ENCODE data around the gene SUCLG2.

SUCLG2 gene

DNA sequence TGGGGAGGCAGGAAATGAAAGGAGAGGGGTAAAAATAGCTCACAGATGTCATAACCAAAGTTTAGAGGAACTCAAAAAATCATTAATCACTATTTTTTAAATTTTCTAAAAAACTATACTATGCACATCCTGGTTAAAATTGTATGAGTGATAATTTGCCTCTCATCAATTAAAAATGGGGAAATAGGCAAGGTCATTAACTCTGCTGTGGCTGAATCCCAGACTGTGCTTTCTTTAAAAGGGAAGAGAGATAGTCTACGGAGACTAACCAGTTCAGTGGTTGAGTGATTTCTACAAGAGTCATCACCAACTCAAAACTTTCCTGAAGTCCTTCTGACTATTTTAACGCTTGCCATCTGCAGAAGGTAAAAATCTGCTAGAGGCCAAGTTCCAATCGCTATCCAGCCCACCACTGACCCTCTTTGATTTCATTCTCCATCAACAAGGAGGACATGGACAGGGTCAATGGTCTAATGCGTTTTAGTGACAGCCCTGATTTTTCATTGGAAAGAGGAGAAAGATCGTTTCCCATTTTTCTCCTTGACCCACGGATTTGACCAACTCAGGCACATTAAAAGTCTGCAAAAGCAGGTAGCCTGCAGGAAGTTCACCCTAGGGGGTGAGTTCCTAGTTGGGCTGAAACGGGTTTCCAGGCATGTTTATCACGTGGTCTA is 850 bp downstream of the SUCLG2 start:
- H3K4me1 ChIP-seq (ENCODE audit: control insufficient read depth, insufficient read depth, low read length, poor library complexity, severe bottlenecking), result peaks cover 21% of the 10 kb centered on the region
- no peak for DNase-seq

DNA sequence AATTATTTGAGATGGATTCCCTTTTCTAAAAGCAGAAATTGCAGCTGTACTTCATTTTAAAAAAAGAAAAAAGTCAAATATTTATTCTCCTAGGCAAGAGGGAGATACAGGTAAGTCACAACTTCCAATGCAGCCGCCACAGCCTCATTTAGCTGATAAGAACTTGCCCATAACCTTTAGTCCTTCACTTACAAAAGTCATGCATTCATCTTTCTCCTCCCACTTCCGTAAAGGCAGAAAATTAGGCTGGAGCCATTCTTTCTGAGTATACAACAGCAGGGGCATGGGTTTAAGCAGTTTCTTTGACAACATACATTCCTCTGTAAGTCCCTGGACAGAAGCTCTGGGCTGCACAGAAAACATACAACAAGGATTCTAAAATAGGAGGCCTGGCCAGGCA is 4.3 kb downstream of the SUCLG2 start:
- no peaks in the 10 kb centered on the region for H3K27me3 ChIP-seq (replicated peaks; ENCODE audit: control insufficient read depth, insufficient read depth, low read length, poor library complexity, severe bottlenecking)
- H3K36me3 ChIP-seq (ENCODE audit: control insufficient read depth, insufficient read depth, low read length), result no peaks in the 10 kb centered on the region
- no peak overlapping the region for H3K27ac ChIP-seq (ENCODE audit: insufficient read depth, low read length, poor library complexity, severe bottlenecking)
- H3K4me3 ChIP-seq (ENCODE audit: insufficient read depth, low read depth, low read length, poor library complexity, severe bottlenecking), result no peak overlapping the region
- H3K4me1 ChIP-seq (ENCODE audit: control insufficient read depth, insufficient read depth, low read length, poor library complexity, severe bottlenecking), result peaks cover 13% of the 10 kb centered on the region
- no peaks in the 10 kb centered on the region for H3K9me3 ChIP-seq (ENCODE audit: control insufficient read depth, low read length)
- no peak for DNase-seq

More for the DNA sequence above, 850 bp downstream of the SUCLG2 start:
- H3K27ac ChIP-seq (ENCODE audit: insufficient read depth, low read length, poor library complexity, severe bottlenecking), result peak overlapping the region; percentile 77
- no peaks in the 10 kb centered on the region for H3K27me3 ChIP-seq (replicated peaks; ENCODE audit: control insufficient read depth, insufficient read depth, low read length, poor library complexity, severe bottlenecking)
- no peaks in the 10 kb centered on the region for H3K36me3 ChIP-seq (ENCODE audit: control insufficient read depth, insufficient read depth, low read length)
- H3K4me3 ChIP-seq (ENCODE audit: insufficient read depth, low read depth, low read length, poor library complexity, severe bottlenecking), result peak overlapping the region; percentile 83
- H3K9me3 ChIP-seq (ENCODE audit: control insufficient read depth, low read length), result no peaks in the 10 kb centered on the region

DNA sequence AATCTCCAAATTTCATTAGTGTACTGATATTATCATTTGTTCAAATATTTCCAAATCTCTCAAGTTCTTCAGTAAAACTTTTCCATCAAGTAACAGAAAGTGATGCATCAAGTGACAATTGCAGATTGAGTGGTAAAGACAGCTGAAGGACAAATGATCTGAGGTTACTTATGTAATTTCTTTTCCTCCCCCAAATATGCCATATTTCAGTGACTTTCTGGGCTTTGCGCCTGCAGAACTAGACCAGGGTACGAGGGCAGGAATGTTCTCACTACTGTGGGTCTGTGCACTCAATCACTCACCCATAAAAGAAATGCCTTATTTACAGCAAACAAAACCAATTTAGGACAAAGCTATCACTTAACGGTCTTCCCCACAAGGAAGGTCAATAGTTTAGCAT is 4.7 kb downstream of the SUCLG2 start:
- H3K36me3 ChIP-seq (ENCODE audit: control insufficient read depth, insufficient read depth, low read length), result no peaks in the 10 kb centered on the region
- no peak overlapping the region for H3K4me3 ChIP-seq (ENCODE audit: insufficient read depth, low read depth, low read length, poor library complexity, severe bottlenecking)
- no peak overlapping the region for H3K27ac ChIP-seq (ENCODE audit: insufficient read depth, low read length, poor library complexity, severe bottlenecking)
- H3K4me1 ChIP-seq (ENCODE audit: control insufficient read depth, insufficient read depth, low read length, poor library complexity, severe bottlenecking), result peaks cover 9% of the 10 kb centered on the region
- no peaks in the 10 kb centered on the region for H3K27me3 ChIP-seq (replicated peaks; ENCODE audit: control insufficient read depth, insufficient read depth, low read length, poor library complexity, severe bottlenecking)
- no peak for DNase-seq
- no peaks in the 10 kb centered on the region for H3K9me3 ChIP-seq (ENCODE audit: control insufficient read depth, low read length)

DNA sequence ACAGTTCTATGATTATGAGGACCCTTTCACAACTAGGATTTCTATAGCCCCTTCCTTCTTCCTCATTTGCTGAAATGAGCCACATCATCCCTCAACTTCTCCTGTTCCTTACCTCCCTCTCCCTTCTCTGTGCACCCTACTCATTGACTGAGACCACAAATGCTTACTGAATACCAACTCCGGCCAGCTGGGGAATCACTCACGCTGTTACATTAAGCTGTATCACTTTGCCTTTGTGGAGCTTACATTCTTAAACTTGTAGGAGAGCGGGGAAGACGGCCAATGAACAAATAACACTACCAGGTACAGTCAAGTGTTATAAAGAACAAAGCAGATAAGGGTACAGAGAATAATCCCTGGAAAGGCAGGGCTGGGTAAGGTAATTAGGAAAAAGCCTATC is 5.7 kb downstream of the SUCLG2 start:
- Histone ChIP-seq H3K4me3 (ENCODE audit: insufficient read depth, low read depth, low read length, poor library complexity, severe bottlenecking) (no peak overlapping the region), H3K36me3 (ENCODE audit: control insufficient read depth, insufficient read depth, low read length) (no peaks in the 10 kb centered on the region), H3K9me3 (ENCODE audit: control insufficient read depth, low read length) (no peaks in the 10 kb centered on the region), H3K27ac (ENCODE audit: insufficient read depth, low read length, poor library complexity, severe bottlenecking) (no peak overlapping the region), H3K4me1 (ENCODE audit: control insufficient read depth, insufficient read depth, low read length, poor library complexity, severe bottlenecking) (peaks cover 7% of the 10 kb centered on the region), H3K27me3 (replicated peaks; ENCODE audit: control insufficient read depth, insufficient read depth, low read length, poor library complexity, severe bottlenecking) (no peaks in the 10 kb centered on the region)
- DNase-seq, result no peak

DNA sequence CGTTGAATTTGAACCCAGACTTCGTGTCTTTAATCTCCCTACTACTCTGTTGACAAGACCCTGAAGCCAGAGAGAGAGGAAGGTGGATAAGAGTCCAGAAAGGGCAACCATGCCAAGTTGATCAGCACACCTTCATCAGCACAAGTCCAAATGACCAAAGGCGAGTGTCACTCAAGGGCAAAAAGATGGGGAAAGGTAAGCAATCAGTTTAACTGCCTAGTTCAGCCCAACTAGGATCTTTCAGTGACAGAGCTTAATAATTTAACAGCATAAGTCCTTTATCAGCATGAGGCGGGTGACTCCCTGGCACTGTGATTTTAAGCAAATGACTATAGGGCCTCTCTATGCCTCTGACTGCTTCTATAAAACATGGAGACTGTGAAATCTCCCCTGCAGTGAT is 6.2 kb downstream of the SUCLG2 start:
- no peak overlapping the region for H3K27ac ChIP-seq (ENCODE audit: insufficient read depth, low read length, poor library complexity, severe bottlenecking)
- no peaks in the 10 kb centered on the region for H3K27me3 ChIP-seq (replicated peaks; ENCODE audit: control insufficient read depth, insufficient read depth, low read length, poor library complexity, severe bottlenecking)
- no peak for DNase-seq
- no peaks in the 10 kb centered on the region for H3K9me3 ChIP-seq (ENCODE audit: control insufficient read depth, low read length)
- H3K4me3 ChIP-seq (ENCODE audit: insufficient read depth, low read depth, low read length, poor library complexity, severe bottlenecking), result no peak overlapping the region
- no peaks in the 10 kb centered on the region for H3K36me3 ChIP-seq (ENCODE audit: control insufficient read depth, insufficient read depth, low read length)
- peaks cover 3% of the 10 kb centered on the region for H3K4me1 ChIP-seq (ENCODE audit: control insufficient read depth, insufficient read depth, low read length, poor library complexity, severe bottlenecking)

DNA sequence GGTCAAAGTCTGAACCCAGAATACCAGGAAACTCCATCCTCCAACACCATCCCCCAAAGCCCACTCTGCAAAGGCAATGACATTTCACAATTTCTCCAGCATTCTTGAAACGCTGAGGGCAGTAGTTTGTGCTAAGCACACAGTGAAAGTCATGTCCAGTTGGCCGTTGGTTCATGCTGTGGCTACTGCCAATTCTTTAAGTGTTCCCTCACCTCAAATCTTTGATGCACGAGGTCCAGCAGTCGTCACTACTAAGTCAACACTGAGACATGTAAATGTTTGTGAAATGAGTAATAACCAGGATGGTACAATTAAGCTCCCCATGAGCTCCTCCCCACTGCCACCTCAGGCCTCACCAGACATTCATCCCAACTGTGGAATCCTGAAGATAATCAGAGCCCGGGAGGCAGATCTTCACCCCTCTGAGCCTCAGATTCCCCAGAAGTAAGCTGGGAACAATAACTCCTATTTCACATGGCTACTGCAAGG is 7.0 kb downstream of the SUCLG2 start:
- H3K27ac ChIP-seq (ENCODE audit: insufficient read depth, low read length, poor library complexity, severe bottlenecking), result no peak overlapping the region
- DNase-seq, result no peak
- H3K4me1 ChIP-seq (ENCODE audit: control insufficient read depth, insufficient read depth, low read length, poor library complexity, severe bottlenecking), result no peaks in the 10 kb centered on the region

DNA sequence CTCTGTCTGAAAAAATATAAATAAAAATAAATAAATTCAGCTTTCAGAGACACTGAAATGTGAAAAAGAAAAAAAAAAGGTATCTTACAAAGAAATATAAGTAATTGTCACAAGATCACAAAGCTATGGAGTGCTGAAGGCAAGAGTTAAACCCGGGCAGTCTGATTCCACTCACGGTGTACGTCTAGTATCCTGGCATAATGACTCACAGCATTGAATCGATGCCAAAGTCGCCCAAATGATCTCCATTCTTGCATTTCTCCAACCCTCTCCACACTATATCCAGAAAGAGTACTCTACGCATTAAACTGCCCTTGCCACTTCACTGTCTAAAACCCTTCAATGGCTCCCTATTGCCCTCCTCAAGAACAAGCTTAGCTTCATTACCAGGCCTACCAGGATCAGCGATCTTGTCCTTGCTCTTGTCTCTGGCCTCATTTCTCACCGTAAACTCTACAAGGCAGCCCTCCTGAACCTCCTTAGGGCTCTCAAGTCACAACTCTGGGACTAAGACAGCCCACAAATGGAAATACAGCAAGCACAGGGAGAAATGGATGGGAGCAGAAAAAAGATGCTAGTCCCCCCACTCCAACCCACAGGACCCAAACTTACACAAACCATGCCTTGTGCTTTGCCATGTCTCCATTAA is 7.7 kb downstream of the SUCLG2 start:
- Histone ChIP-seq H3K36me3 (ENCODE audit: control insufficient read depth, insufficient read depth, low read length) (no peaks in the 10 kb centered on the region), H3K4me1 (ENCODE audit: control insufficient read depth, insufficient read depth, low read length, poor library complexity, severe bottlenecking) (no peaks in the 10 kb centered on the region), H3K4me3 (ENCODE audit: insufficient read depth, low read depth, low read length, poor library complexity, severe bottlenecking) (no peak overlapping the region), H3K27ac (ENCODE audit: insufficient read depth, low read length, poor library complexity, severe bottlenecking) (no peak overlapping the region), H3K9me3 (ENCODE audit: control insufficient read depth, low read length) (no peaks in the 10 kb centered on the region), H3K27me3 (replicated peaks; ENCODE audit: control insufficient read depth, insufficient read depth, low read length, poor library complexity, severe bottlenecking) (no peaks in the 10 kb centered on the region)
- DNase-seq, result no peak

More for the DNA sequence above, 7.0 kb downstream of the SUCLG2 start:
- H3K4me3 ChIP-seq (ENCODE audit: insufficient read depth, low read depth, low read length, poor library complexity, severe bottlenecking), result no peak overlapping the region
- no peaks in the 10 kb centered on the region for H3K36me3 ChIP-seq (ENCODE audit: control insufficient read depth, insufficient read depth, low read length)
- H3K9me3 ChIP-seq (ENCODE audit: control insufficient read depth, low read length), result no peaks in the 10 kb centered on the region
- no peaks in the 10 kb centered on the region for H3K27me3 ChIP-seq (replicated peaks; ENCODE audit: control insufficient read depth, insufficient read depth, low read length, poor library complexity, severe bottlenecking)

DNA sequence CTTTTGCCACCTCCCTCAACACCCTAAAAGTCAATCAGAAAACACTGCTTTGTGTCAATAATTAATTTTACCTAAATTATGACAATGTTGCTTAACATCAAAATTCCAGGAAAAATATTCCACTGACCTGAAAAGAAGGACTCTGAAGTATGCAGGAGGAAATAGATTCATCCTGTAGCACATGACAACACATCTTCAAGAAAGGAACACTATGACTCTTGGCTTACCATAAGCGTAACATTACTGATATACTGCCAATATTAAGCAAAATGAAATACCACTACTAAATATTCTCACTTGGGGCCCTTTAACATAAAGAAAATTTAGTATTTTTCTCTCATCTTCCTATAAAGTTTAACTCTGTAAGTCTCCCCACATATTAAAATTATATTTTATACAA is 9.6 kb downstream of the SUCLG2 start:
- no peak for DNase-seq
- Histone ChIP-seq H3K27me3 (replicated peaks; ENCODE audit: control insufficient read depth, insufficient read depth, low read length, poor library complexity, severe bottlenecking) (no peaks in the 10 kb centered on the region), H3K4me3 (ENCODE audit: insufficient read depth, low read depth, low read length, poor library complexity, severe bottlenecking) (no peak overlapping the region), H3K36me3 (ENCODE audit: control insufficient read depth, insufficient read depth, low read length) (no peaks in the 10 kb centered on the region), H3K27ac (ENCODE audit: insufficient read depth, low read length, poor library complexity, severe bottlenecking) (no peak overlapping the region), H3K9me3 (ENCODE audit: control insufficient read depth, low read length) (no peaks in the 10 kb centered on the region), H3K4me1 (ENCODE audit: control insufficient read depth, insufficient read depth, low read length, poor library complexity, severe bottlenecking) (no peaks in the 10 kb centered on the region)

DNA sequence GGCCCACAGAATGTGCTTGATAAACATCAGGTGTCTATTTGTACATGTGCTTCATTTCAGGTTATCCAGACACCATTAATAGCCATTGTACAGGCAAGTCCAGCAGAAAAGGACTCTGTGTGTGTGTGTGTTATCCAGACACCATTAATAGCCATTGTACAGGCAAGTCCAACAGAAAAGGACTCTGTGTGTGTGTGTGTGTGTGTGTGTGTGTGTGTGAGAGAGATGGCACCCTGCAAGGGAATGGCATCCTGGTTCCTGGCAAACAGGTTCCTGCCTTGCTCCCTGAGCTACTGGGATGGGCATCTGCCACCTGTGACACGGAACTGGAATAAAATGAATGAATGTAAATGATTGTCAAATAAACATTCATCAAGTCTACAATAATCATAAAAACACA is 11.7 kb downstream of the SUCLG2 start:
- no peak for DNase-seq
- no peaks in the 10 kb centered on the region for H3K36me3 ChIP-seq (ENCODE audit: control insufficient read depth, insufficient read depth, low read length)

DNA sequence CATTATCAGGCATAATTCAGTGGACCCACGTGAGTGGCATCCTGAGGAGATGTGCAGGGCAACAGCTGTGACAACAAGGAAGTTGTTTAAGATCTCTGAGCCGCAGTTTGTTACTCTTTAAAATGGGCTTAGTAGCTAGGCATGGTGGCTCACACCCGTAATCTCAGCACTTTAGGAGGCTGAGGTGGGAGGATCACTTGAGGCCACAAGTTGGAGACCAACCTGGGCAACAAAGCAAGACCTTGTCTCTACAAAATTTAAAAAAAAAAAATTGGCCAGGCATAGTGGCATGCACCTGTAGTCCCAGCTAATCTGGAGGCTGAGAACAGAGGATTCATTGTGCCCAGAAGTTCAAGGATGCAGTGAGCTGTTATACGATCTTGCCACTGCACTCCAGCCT is 12.2 kb downstream of the SUCLG2 start:
- H3K4me3 ChIP-seq (ENCODE audit: insufficient read depth, low read depth, low read length, poor library complexity, severe bottlenecking), result no peak overlapping the region
- H3K27ac ChIP-seq (ENCODE audit: insufficient read depth, low read length, poor library complexity, severe bottlenecking), result no peak overlapping the region
- no peaks in the 10 kb centered on the region for H3K9me3 ChIP-seq (ENCODE audit: control insufficient read depth, low read length)
- DNase-seq, result no peak
- no peaks in the 10 kb centered on the region for H3K4me1 ChIP-seq (ENCODE audit: control insufficient read depth, insufficient read depth, low read length, poor library complexity, severe bottlenecking)
- H3K36me3 ChIP-seq (ENCODE audit: control insufficient read depth, insufficient read depth, low read length), result no peaks in the 10 kb centered on the region
- H3K27me3 ChIP-seq (replicated peaks; ENCODE audit: control insufficient read depth, insufficient read depth, low read length, poor library complexity, severe bottlenecking), result no peaks in the 10 kb centered on the region

More for the DNA sequence above, 11.7 kb downstream of the SUCLG2 start:
- Histone ChIP-seq H3K4me1 (ENCODE audit: control insufficient read depth, insufficient read depth, low read length, poor library complexity, severe bottlenecking) (no peaks in the 10 kb centered on the region), H3K27me3 (replicated peaks; ENCODE audit: control insufficient read depth, insufficient read depth, low read length, poor library complexity, severe bottlenecking) (no peaks in the 10 kb centered on the region), H3K9me3 (ENCODE audit: control insufficient read depth, low read length) (no peaks in the 10 kb centered on the region), H3K4me3 (ENCODE audit: insufficient read depth, low read depth, low read length, poor library complexity, severe bottlenecking) (no peak overlapping the region), H3K27ac (ENCODE audit: insufficient read depth, low read length, poor library complexity, severe bottlenecking) (no peak overlapping the region)
